DMS 273 treated with DMSO at 0.1 percent for 48 hours (cell line): ENCODE measurements around the gene DCANP1.

ENCODE experiments used
- DNase-seq: peaks from one replicate; lab custom pipeline; 2025; lab: John Stamatoyannopoulos, UW

Gene DCANP1

DNA sequence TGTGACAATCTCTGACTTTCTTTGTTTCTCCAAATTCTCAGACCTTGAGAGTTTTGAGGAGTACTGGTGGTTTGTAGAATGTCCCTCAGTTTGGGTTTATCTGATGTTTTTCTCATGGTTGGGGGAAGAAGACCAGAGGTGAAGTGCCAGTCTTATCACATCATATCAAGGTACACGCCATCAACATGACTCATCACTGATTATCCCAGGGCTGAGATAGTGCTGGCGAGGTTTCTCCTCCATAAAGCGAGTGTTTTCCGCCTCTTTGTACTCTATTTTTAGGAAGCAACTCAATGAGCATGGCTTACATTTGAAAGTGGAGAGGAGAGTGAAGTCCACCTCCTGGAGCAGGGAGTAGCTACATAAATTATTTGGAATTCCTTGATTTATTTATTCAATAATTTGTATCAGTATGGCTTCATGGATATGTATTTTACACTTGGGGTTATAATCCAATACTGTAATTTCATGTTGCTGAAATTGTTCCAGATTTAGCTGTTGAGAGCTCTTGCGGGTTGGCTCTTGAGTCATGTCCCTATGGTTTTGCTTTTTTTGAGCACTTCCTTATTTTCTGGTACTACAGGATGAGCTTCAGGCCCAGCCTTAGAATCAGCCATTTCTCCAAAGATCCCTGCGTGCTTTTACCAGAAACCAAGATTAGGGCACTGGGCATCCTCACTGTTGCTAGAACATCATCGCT lies 23.9 kb downstream of the DCANP1 start:
- DNase-seq, result no peak

DNA sequence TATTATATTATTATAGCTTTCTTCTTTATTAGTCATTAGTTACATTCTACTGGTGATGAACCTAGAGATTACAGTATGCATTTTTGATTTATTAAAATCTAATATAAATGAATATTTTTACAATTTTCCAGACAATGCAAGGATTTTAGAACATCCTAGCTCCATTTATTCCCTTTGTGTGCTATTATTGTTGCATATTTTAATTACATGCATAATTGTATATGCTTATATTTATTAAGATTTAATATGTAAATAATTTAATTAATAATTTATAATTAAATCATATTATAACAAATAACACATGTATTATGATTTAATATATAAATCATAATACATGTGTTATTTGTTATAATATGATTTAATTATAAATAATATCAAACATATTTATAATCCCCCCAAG lies 24.7 kb downstream of the DCANP1 start:
- DNase-seq, result no peak

DNA sequence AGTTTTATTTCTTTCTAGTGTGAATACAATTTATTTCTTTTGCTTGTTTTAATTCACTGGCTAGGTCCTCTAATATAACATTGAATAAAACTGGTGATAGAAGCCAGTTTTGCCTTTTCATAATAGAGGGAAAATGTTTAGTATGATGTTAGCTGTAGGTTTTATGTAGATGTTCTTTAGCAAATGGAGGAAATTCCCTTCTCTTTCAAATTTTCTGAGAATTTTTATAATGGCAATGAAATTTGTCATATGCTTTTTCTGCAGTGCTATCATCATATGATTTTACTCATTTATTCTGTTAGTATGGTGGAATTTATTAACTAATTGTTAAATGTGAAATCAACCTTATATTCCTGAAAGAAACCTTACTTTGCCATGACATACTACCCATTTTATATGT lies 30.1 kb downstream of the DCANP1 start:
- no peak for DNase-seq

DNA sequence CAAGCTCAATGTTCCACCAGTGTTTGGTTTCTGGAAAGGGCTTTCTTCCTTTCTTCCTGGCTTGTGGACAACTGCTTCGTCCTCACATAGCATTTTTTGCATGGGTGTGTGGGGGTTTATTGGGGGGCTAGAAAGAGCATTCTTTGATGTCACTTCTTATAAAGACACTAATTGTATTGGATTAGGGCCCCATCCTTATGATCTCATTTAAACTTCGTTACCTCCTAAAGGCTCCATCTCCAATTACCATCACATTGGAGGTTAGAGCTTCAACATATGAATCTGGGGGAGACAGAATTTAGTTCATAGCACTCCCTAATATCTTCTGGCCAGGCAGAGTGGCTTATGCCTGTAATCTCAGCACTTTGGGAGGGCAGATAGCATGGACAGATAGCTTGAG lies 42.1 kb downstream of the DCANP1 start:
- no peak for DNase-seq

DNA sequence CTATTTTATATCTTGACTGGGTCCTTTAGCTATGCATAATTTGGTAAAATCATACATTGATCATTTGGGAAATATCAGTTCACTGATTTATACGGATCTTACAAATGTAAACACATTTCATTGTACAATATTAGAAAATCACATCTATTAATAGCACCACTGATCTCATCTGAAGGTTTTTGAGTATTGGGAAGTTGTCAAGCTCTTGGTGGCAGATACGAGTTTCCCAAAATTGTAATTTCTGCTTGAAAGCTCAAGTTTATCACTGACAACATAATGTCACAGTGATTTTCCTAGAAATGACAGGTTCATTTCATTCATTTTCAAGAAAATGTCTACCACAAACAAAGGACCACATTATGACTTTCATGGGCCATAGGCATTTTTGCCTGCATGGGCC lies 45.1 kb downstream of the DCANP1 start:
- no peak for DNase-seq

DNA sequence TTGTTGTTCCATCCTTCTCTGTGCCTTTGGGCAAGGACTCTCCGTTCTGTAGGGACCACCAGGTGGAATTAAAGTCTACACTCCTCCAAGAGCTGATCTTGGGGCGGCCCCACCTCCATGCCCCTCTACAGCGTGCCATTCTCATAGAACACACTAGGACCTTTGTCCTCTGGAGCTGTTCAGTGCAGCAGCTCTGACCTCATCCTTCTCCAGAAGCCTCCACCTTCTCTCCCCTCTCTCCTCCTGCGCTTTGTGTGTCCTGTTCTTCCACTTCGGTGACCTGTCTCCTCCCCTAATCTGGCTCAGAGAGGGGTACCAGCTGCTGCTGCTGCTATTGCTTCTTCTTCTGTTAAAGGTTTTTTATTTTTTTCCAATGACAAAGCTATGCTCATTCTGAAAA lies 46.3 kb downstream of the DCANP1 start:
- DNase-seq, result no peak

DNA sequence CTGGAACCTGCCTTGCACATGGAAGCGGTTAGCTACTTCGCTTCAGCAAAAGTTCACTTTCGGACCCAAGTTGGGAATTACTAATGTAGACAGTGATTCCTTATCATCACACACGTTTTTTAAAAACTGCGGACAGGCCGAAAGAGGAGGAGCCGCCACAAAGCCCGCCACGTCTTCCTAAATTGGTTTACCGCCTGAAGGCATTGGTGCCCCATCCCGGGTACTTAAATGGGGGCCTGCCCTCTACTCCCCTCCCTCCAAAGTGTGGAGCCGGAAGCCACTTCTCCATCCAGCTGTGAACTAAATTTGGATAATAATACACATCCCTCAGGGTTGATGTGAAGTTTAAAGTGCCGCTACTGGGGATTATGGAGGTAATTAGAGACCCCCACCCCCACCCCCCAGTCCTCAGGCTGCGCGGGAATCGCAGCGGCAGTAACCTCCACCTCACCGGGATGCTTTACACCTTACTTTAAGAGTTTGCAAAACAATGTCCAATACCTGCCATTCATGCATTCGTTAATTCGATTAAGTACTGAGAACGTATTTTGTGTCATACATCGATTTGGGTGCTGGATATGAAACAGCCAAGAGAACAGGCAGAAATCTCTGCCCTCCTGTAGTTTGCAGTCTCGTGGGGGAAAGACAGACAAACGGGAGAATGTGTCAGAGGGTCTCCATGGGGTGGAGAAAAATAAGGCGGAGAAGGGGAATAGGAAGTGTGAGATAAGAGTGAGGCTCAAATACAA lies 47.2 kb downstream of the DCANP1 start:
- DNase-seq, result no peak

DNA sequence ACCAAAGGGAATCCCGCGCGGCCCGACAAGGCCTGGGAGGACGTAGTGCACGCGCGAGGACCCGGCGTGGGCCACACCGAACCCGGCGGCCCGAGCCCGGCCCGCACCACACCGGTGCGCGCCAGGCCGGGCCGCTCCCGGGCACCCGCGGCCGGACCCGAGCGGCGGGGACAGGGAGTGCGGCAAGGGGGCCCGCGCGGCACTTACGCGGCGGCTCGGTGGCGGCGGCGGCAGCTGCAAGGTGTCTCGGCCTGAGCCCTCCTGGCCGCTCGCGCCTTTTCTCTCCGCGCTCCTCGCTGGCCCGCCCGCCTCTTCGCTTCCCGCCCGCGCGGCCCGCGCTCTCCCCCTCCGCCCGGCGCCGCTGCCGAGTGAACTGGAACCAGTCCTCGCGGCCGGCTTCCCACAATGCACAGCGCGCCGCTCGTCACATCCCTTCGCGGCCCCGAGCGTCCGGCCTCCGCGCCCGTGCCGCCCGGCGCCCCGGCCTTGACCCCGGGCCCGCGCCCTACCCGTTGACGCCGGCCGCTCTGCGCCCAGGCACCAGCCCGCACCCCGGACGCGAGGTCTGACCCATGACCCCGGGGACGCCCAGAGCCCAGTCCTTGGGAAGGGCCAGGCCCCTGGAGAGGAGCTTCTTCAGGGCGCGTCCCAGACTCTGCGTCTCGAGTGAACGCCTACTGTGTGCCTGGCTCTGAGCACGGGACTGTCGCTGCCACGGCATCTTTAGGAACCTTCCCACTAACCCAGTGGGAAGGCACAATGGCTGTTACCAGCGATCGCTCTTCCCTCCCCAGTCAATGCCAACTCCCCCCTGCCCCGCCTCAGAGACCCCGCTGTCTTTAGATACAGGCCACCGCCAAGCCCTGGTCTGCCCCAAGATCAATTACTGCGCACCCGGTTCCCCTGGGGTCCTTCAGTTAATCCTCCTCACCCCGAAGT lies 48.0 kb downstream of the DCANP1 start, which contains the start of gene MACROH2A1:
MACROH2A1 (minus strand) TSS at position 377 of the 939 bp plus-strand sequence. CDS start 10,138 bp downstream, outside the sequence.
- DNase-seq, result peak; percentile 35

DNA sequence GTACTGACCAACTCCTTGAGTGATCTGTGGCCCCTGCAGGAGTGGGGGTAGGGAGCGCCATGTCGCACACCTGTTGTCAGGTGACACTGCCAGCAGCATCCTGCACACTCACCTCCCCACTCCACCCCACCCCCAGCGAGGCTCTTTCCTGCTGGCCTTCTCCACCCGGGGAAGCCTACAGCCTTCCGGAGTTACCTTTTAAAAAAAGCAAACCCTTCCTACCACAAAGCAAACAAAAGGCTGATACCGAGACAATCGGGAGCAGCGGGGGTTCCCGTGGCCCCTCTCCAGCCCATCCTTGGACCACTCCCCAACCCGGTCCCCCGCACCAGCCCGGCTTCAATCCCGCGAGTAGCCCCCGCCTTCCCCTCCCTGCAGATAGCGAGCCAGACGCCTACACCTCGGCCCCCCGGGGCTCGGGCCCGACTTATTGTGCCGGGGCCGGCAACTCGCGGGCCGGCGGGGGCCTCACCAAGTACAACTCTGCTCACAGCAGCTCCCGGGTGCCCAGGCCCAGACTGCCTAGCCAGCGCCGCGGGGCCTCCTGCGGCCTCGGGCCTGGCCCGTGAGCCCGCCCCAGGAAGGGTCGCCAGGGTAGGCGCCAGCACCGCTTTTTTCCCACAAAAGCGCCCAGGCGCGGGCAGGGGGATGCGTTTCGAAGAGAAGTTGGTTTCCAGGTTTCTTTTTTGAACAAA lies 48.8 kb downstream of the DCANP1 start:
- DNase-seq, result no peak

DNA sequence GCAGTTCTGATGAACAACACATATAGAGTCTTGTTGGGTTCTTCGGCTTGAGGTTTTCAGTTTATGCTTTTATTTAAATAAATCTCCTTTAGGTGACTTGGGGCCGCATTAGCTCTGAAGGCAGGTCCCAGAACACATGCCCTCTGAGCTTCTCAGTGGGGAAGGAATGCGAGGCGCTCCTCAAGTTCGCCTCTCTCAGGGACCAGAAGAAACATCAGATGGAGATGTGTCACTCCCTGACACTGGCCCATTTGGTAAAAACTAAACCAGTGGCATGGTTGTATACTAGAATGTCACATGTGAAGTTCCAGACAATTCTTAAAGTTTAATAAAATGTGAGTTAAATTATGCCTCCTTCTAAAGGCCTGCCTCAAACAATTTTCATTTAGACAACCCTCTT lies 50.1 kb downstream of the DCANP1 start:
- no peak for DNase-seq

DNA sequence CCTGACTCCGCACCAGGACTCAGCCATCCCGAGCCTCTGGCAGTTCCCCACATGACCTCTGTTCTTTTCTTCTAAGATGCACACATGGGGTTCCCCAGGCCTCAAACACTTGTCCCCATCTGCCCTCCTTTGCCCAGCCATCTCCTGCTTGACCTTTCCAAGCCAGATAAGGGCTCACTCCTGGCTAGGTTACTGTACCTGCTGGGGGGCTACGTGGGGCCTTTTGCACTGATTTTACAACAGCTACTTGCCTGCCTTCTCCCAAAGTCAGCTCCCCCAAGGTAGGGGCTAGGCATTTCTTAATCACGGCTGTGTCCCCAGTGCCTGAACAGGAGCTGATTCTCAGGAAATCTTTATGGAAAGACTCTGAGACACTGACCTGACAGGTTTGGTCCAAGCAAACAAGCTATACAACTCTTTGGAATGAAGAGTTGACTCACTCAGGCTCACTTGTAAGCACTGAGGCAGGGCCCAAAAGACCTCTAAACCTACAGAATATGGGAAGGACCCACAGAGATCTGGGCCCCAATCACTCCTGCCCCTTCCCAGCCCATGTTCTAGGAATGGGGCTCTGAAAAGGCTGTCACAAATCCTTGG lies 50.6 kb downstream of the DCANP1 start:
- DNase-seq, result no peak

DNA sequence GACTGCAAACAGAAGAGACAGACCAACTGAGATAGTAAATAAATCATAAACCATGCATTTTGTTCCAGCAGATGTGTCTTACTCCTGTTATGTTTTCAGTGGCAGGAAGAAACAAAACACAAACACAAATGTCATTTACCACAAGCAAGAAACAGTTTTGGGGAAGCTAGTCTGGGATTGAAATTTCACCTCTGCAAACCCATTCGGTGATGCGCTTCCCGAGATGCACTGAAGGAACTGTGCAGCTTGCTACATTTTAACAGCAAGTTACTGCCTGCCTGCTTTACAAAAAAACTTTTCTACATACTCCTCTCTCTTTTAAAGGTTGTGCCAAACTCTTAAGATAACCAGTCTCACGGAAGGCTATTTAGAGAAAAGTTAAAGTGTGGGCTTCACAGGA lies 51.3 kb downstream of the DCANP1 start:
- no peak for DNase-seq

DNA sequence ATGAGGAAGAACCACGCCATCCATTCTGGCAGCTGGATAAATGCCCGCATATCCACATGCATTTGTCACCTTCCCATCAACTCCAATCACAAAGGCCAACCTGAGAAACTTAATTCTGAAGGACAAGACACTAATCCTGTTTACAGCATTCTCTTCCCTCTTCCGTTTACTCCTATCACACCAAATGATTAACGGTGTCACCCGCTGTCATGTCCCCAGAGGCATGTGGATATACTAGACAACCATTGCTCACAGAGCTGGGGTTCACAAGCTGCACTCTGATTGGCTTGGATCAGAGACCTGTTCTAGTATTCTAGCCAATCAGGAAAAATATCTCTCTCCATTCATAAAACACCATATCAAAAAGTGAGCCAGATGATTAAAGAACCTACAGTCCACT lies 51.7 kb downstream of the DCANP1 start:
- DNase-seq, result no peak
